Endothelial cell of umbilical vein (primary cell): Measurements from ENCODE around the gene RNF126. TPM values are rescaled to one million over a fixed set of nuclear protein-coding genes. Genes with fewer than 3 reads are reported as not detected.

Experiments used
- BruUV-seq: library from RNA; stranded (reverse); fragments of 400-500 nt; replicated peaks from 2 replicates; lab custom pipeline; 2021; lab: Mats Ljungman, UMichigan
- CTCF ChIA-PET: fragments of 300-600, 350-600 bp; sonication (Branson Sonifier 250); formaldehyde crosslinking; loops from one replicate; lab custom pipeline; 2021; ENCODE audit warnings: antibody characterized with exemption, inconsistent platforms; lab: Charles Lee
- POLR2A ChIA-PET: fragments of 300-600, 350-600 bp; sonication (Branson Sonifier 250); formaldehyde crosslinking; loops from one replicate; lab custom pipeline; 2021; ENCODE audit warnings: antibody characterized with exemption, inconsistent platforms; lab: Charles Lee
- DNase-seq: peaks from one replicate; pipeline ENCODE4 v3.0.0-alpha.2; 2011; ENCODE audit warnings: low read depth, low spot score
- FAIRE-seq: peaks from 2 replicates; lab custom pipeline; 2011; peaks lifted over from hg19 to GRCh38; lab: Jason Lieb, UNC
- H2AFZ ChIP-seq: 2 replicates; pipeline ENCODE4 v1.6.0; 2012; ENCODE audit warnings: low read depth, low read length, control low read depth, inconsistent platforms
- H3K27ac ChIP-seq: 2 replicates; pipeline ENCODE4 v1.5.1; 2011; ENCODE audit warnings: low read depth, mild to moderate bottlenecking, control low read depth, low read length, moderate library complexity; ENCODE audit not compliant: insufficient read depth
- H3K27me3 ChIP-seq, 2 experiments: 2 replicates each; pipeline versions ENCODE4 v1.6.0 to v1.6.1; 2011; ENCODE audit warnings: low read length in 2 of 2, mixed read lengths in 1 of 2; ENCODE audit not compliant: control insufficient read depth in 2 of 2, insufficient read depth in 2 of 2
- H3K36me3 ChIP-seq, 2 experiments: 2 replicates in 1 of 2; 3 replicates in 1 of 2; pipeline ENCODE4 v1.5.1; 2011; ENCODE audit warnings: low read length in 2 of 2, mild to moderate bottlenecking in 1 of 2, moderate library complexity in 1 of 2; ENCODE audit not compliant: control insufficient read depth in 2 of 2, insufficient read depth in 2 of 2; ENCODE audit errors: extremely low read depth in 1 of 2
- H3K4me1 ChIP-seq: 3 replicates; pipeline ENCODE4 v1.5.1; 2011; ENCODE audit warnings: mild to moderate bottlenecking, low read length; ENCODE audit not compliant: control insufficient read depth, insufficient read depth; ENCODE audit errors: extremely low read depth
- H3K4me2 ChIP-seq: 2 replicates; pipeline ENCODE4 v1.6.1; 2011; ENCODE audit warnings: low read length, control low read depth, mixed read lengths; ENCODE audit not compliant: insufficient read depth
- H3K4me3 ChIP-seq, 3 experiments: fragments of 200-600 bp in 1 of 3; sonication (generic), shearing (Covaris generic) in 1 of 3; replicated peaks in 1 of 3; 2 replicates each; pipeline ENCODE4 v1.5.1; 2011 to 2016; ENCODE audit warnings: control low read depth in 3 of 3, low read length in 3 of 3, mild to moderate bottlenecking in 2 of 3, inconsistent platforms in 1 of 3, low read depth in 1 of 3, moderate library complexity in 1 of 3; ENCODE audit not compliant: insufficient read depth in 1 of 3
- H3K79me2 ChIP-seq: 2 replicates; pipeline ENCODE4 v1.6.0; 2012; ENCODE audit warnings: low read length, inconsistent platforms; ENCODE audit not compliant: control insufficient read depth, insufficient read depth
- H3K9ac ChIP-seq: replicated peaks from 2 replicates; pipeline ENCODE3; 2011; ENCODE audit warnings: low read length, control low read depth; ENCODE audit not compliant: insufficient read depth; ENCODE audit errors: extremely low read depth
- H3K9me1 ChIP-seq: replicated peaks from 3 replicates; pipeline ENCODE4 v1.6.0; 2011; ENCODE audit warnings: mild to moderate bottlenecking, low read length; ENCODE audit not compliant: control insufficient read depth, insufficient read depth; ENCODE audit errors: extremely low read depth
- H3K9me3 ChIP-seq: replicated peaks from 2 replicates; pipeline ENCODE4 v1.5.1; 2012; ENCODE audit warnings: low read length, inconsistent platforms; ENCODE audit not compliant: control insufficient read depth, insufficient read depth
- H4K20me1 ChIP-seq: replicated peaks from 2 replicates; pipeline ENCODE3; 2011; ENCODE audit warnings: mild to moderate bottlenecking, low read length; ENCODE audit not compliant: control insufficient read depth, insufficient read depth; ENCODE audit errors: extremely low read depth
- CTCF ChIP-seq, 2 donors: IDR thresholded peaks; 1 replicate in 1 of 2; 2 replicates in 1 of 2; pipeline ENCODE4 v1.5.1; 2011; ENCODE audit warnings: low read length in 2 of 2, mild to moderate bottlenecking in 2 of 2, moderate library complexity in 2 of 2, control low read depth in 1 of 2, inconsistent platforms in 1 of 2, low read depth in 1 of 2; ENCODE audit not compliant: insufficient read depth in 1 of 2; ENCODE audit errors: extremely low read depth in 1 of 2
- EZH2 ChIP-seq: IDR thresholded peaks from 2 replicates; pipeline ENCODE4 v1.6.1; 2012; ENCODE audit warnings: borderline replicate concordance, low read depth, mild to moderate bottlenecking, moderate library complexity, low read length, inconsistent platforms; ENCODE audit not compliant: severe bottlenecking
- FOS ChIP-seq: IDR thresholded peaks from 2 replicates; pipeline ENCODE4 v1.6.1; 2011; ENCODE audit warnings: mild to moderate bottlenecking, low read length, moderate library complexity, borderline replicate concordance; ENCODE audit not compliant: insufficient read depth
- GATA2 ChIP-seq: IDR thresholded peaks from 2 replicates; pipeline ENCODE4 v1.7.0; 2011; ENCODE audit warnings: low read depth, mild to moderate bottlenecking, moderate library complexity, mixed read lengths, low read length; ENCODE audit not compliant: insufficient read length, insufficient read depth
- JUN ChIP-seq: IDR thresholded peaks from 2 replicates; pipeline ENCODE4 v1.6.1; 2011; ENCODE audit warnings: borderline replicate concordance, low read depth; ENCODE audit not compliant: insufficient read length, insufficient read depth
- MAX ChIP-seq: IDR thresholded peaks from 2 replicates; pipeline ENCODE4 v1.6.1; 2011; ENCODE audit not compliant: insufficient read depth, insufficient read length
- MYC ChIP-seq: IDR thresholded peaks from one replicate; pipeline ENCODE4 v1.6.1; 2011; ENCODE audit warnings: mild to moderate bottlenecking, low read depth, low read length
- POLR2A ChIP-seq: IDR thresholded peaks from 2 replicates; pipeline ENCODE4 v1.6.1; 2012; ENCODE audit warnings: low read depth, mild to moderate bottlenecking, control low read depth, low read length
- POLR2AphosphoS5 ChIP-seq: IDR thresholded peaks from 2 replicates; pipeline ENCODE4 v1.6.1; 2012; ENCODE audit warnings: low read depth, mild to moderate bottlenecking, control low read depth, low read length, moderate library complexity; ENCODE audit not compliant: insufficient read depth
- dilution Hi-C: fragments of 300-500 bp; cut with MboI; formaldehyde crosslinking; loops from one replicate; pipeline ENCODE4 v1.15.0; 2019; ENCODE audit warnings: low sequenced_read_pairs; ENCODE audit not compliant: extremely low pct_ligation_motif_present
- intact Hi-C: fragments of 100-400 bp; cut with micrococcal nuclease; formaldehyde crosslinking; loops from one replicate; pipeline ENCODE4 v1.10.0; 2022
- polyA plus RNA-seq, 4 experiments: library from polyadenylated mRNA; depleted of rRNA in 3 of 4; stranded (reverse) in 3 of 4; unstranded in 1 of 4; fragments of >200 nt; gene quantifications; 2 replicates each; pipeline versions ENCODE4 v1.2.1 to v1.2.3, GENCODE V29; 2011 to 2012; ENCODE audit warnings: missing spikeins in 1 of 4
- total RNA-seq: library from RNA; stranded (reverse); gene quantifications from 2 replicates; pipeline ENCODE4 v1.2.3, GENCODE V29; 2021

Gene RNF126
- total and polyA plus RNA-seq, 2 donors (not counting 3 experiments of a cell fraction or from before 2014, with no cell fraction given): 19.2 to 61.3 TPM

GRCh38 chr19:679418-680286 lies 16.6 kb upstream of the RNF126 start:
- intact Hi-C loops: loop anchor here (1.0 kb wide), 3 partner anchors 16 to 49 kb away; partner anchors contain the start of gene RNF126
- no TSS peak for BruUV-seq
- peaks cover 12% of the 10 kb centered on the region for H3K79me2 ChIP-seq
- POLR2A ChIA-PET: interaction anchor here (0.6 kb wide), 1 partner anchor 17 kb away, joined by 3 read pairs; the partner anchor contains the start of gene RNF126
- peak overlapping the region; percentile 79 for H3K9ac ChIP-seq
- H3K9me3 ChIP-seq: no peaks in the 10 kb centered on the region
- TF ChIP-seq MYC (no peak), POLR2A (no peak), JUN (no peak), CTCF (IDR thresholded peaks at IDR 0.05; ENCODE audit: extremely low read depth in 1 of 2, insufficient read depth in 1 of 2, low read depth in 1 of 2, low read length in 2 of 2) (no peak), MAX (no peak), POLR2AphosphoS5 (no peak), GATA2 (no peak), EZH2 (no peak), FOS (no peak)
- CTCF ChIA-PET: interaction anchor here (0.9 to 2.5 kb wide), 9 partner anchors 10 to 95 kb away, joined by 3 to 12 read pairs (median 7); no protein-coding TSS in a partner anchor
- H3K27ac ChIP-seq: peak overlapping the region; percentile 68
- dilution Hi-C loops: no loop called here
- H3K4me2 ChIP-seq: peak overlapping the region; percentile 66
- peak; percentile 42 for DNase-seq
- no peaks in the 10 kb centered on the region for H3K27me3 ChIP-seq
- H3K36me3 ChIP-seq: no peaks in the 10 kb centered on the region
- no peaks in the 10 kb centered on the region for H3K9me1 ChIP-seq
- H4K20me1 ChIP-seq: no peaks in the 10 kb centered on the region
- H3K4me3 ChIP-seq: peak overlapping the region; percentile 32 to 55 (median 51)
- H2AFZ ChIP-seq: peak overlapping the region; percentile 38
- peak; percentile 79 for FAIRE-seq
- peaks cover 16% of the 10 kb centered on the region for H3K4me1 ChIP-seq
